Thoracic aorta (tissue), 2 donors: ENCODE measurements around the gene ARHGEF37. TPM values are rescaled to one million over a fixed set of nuclear protein-coding genes. Genes with fewer than 3 reads are reported as not detected.

Source experiments
- ATAC-seq: fragments of 150-250 bp; one replicate; pipeline ENCODE4 v1.8.0; 2017; ENCODE audit warnings: low read depth; ENCODE audit not compliant: insufficient number of reproducible peaks, low FRiP score
- DNase-seq: peaks from one replicate; pipeline ENCODE4 v3.0.0-alpha.2; 2020; ENCODE audit warnings: low spot score
- H3K27ac ChIP-seq, 2 donors: fragments of 200-600 bp; sonication (generic); 1 replicate in 1 of 2; 2 replicates in 1 of 2; pipeline ENCODE4 v1.5.1; 2016; ENCODE audit warnings: mild to moderate bottlenecking in 2 of 2, moderate library complexity in 2 of 2
- H3K27me3 ChIP-seq: fragments of 200-600 bp; sonication (generic); replicated peaks from 2 replicates; pipeline ENCODE4 v1.6.0; 2016; ENCODE audit warnings: mild to moderate bottlenecking; ENCODE audit not compliant: insufficient read depth
- H3K36me3 ChIP-seq: fragments of 200-600 bp; sonication (generic); one replicate; pipeline ENCODE4 v1.5.1; 2016
- H3K4me1 ChIP-seq, 2 donors: fragments of 200-600 bp; sonication (generic); 1 replicate in 1 of 2; 2 replicates in 1 of 2; pipeline versions ENCODE4 v1.5.1 to v1.6.0; 2016; ENCODE audit warnings: low read depth in 2 of 2, mild to moderate bottlenecking in 1 of 2; ENCODE audit not compliant: control insufficient read depth in 1 of 2
- H3K4me3 ChIP-seq: fragments of 200-600 bp; sonication (generic); 2 replicates; pipeline ENCODE4 v1.5.1; 2016; ENCODE audit warnings: mild to moderate bottlenecking
- H3K9me3 ChIP-seq: fragments of 200-600 bp; sonication (generic); 2 replicates; pipeline ENCODE4 v1.5.1; 2016
- total RNA-seq, 2 donors: library from RNA; depleted of rRNA; stranded (reverse); fragments of >200 nt; gene quantifications; one replicate each; pipeline versions ENCODE4 v1.1.0 to v1.2.3, GENCODE V29; 2016
- TF ChIP-seq, protein P1 (sequence below): fragments of 200-600 bp; sonication (generic); IDR thresholded peaks from one replicate; pipeline ENCODE4 v1.5.1; 2019; ENCODE audit warnings: antibody characterized with exemption

The ARHGEF37 gene
- total RNA-seq, 2 donors from 2014 or later = 5.6 to 11.4 TPM

DNA sequence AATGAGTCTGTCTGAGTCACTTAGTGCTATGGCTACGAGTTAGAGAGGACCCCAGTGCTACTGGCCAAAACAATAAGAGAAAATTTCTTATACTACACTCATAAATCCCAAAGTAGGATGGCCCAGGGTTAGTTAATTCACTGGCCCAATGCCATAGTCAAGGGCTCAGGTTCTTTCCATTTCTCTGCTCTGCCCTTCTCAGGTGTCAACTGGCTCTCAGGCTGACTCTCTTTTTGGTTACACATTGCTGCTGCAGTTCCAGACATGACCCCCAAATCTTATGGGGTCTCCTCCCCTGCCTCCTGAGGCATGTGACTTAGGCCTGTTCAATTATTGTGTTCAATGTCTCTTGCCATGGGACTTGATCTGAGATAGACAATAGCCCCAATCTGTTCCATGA is 70.4 kb downstream of the ARHGEF37 start:
- no peaks in the 10 kb centered on the region for H3K36me3 ChIP-seq
- H3K4me1 ChIP-seq = no peaks in the 10 kb centered on the region
- no peaks in the 10 kb centered on the region for H3K9me3 ChIP-seq
- TF ChIP-seq, protein P1, sequence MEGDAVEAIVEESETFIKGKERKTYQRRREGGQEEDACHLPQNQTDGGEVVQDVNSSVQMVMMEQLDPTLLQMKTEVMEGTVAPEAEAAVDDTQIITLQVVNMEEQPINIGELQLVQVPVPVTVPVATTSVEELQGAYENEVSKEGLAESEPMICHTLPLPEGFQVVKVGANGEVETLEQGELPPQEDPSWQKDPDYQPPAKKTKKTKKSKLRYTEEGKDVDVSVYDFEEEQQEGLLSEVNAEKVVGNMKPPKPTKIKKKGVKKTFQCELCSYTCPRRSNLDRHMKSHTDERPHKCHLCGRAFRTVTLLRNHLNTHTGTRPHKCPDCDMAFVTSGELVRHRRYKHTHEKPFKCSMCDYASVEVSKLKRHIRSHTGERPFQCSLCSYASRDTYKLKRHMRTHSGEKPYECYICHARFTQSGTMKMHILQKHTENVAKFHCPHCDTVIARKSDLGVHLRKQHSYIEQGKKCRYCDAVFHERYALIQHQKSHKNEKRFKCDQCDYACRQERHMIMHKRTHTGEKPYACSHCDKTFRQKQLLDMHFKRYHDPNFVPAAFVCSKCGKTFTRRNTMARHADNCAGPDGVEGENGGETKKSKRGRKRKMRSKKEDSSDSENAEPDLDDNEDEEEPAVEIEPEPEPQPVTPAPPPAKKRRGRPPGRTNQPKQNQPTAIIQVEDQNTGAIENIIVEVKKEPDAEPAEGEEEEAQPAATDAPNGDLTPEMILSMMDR = no peak
- no peak overlapping the region for H3K4me3 ChIP-seq
- H3K27me3 ChIP-seq = no peaks in the 10 kb centered on the region
- DNase-seq (no peak), ATAC-seq (no peak)
- no peak overlapping the region for H3K27ac ChIP-seq

DNA sequence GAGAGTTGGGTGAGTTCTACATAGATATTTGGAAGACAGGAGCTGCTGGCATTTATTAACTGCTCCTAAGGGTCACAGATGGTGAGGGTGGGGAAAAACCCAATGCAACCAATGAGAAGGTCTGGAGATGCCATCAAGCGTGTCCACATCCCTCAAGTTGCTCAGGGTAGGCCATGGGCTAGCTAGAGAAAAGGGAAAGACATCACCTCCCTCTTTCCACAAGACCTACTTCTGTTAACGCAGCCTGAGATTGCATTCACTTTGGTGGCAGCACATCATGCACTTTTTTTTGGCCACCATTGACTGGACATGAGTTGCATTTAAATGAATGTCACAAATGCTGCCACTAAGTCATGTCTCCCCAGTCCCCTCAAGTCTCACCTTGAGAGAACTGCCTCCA is 71.4 kb downstream of the ARHGEF37 start:
- TF ChIP-seq, protein P1 = no peak
- H3K4me1 ChIP-seq = no peaks in the 10 kb centered on the region
- H3K27me3 ChIP-seq = no peaks in the 10 kb centered on the region
- H3K27ac ChIP-seq = no peak overlapping the region
- no peak for ATAC-seq
- no peaks in the 10 kb centered on the region for H3K36me3 ChIP-seq
- H3K4me3 ChIP-seq = no peak overlapping the region
- no peaks in the 10 kb centered on the region for H3K9me3 ChIP-seq
- DNase-seq = no peak

DNA sequence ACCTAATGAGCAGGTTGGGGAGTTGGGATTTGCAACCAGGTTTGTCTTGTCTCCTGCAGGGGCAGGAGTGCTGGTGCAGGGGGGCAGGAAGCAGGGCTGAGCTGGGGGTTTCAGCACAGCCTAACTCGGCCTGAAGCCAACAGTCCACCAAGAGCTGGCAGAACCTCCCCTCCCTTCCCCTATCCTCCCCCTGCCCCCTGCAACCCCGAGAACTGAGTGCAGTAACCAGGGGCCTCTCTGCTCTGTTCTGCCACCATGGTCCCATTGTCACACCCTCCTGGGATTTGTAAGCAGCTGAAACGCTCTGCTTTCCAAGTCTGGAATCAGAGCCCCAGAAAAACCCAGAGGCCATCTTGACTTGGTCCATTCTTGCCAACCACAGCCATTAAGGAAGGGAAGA is 72.9 kb downstream of the ARHGEF37 start:
- DNase-seq (no peak), ATAC-seq (no peak)
- no peaks in the 10 kb centered on the region for H3K4me1 ChIP-seq
- H3K4me3 ChIP-seq = no peak overlapping the region
- no peaks in the 10 kb centered on the region for H3K36me3 ChIP-seq
- TF ChIP-seq, protein P1 = no peak
- no peaks in the 10 kb centered on the region for H3K9me3 ChIP-seq
- H3K27ac ChIP-seq = no peak overlapping the region
- H3K27me3 ChIP-seq = no peaks in the 10 kb centered on the region

DNA sequence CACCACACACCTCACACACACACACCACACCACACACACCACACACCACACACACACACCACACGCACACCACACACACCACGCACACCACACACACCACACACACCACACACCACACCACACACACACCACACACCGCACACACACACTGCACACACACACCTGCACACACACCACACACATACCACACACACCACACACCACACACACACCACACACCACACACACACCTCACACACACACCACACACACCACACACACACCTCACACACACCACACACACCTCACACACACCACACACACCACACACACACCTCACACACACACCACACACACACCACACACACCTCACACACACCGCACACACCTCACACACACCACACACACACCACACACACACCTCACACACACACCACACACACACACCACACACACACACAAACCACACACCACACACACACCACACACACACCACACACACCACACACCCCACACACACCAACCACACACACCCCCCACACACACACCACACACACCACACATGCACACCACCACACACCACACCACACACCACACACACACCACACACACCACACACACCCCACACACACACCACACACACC is 73.7 kb downstream of the ARHGEF37 start:
- no peak for ATAC-seq

DNA sequence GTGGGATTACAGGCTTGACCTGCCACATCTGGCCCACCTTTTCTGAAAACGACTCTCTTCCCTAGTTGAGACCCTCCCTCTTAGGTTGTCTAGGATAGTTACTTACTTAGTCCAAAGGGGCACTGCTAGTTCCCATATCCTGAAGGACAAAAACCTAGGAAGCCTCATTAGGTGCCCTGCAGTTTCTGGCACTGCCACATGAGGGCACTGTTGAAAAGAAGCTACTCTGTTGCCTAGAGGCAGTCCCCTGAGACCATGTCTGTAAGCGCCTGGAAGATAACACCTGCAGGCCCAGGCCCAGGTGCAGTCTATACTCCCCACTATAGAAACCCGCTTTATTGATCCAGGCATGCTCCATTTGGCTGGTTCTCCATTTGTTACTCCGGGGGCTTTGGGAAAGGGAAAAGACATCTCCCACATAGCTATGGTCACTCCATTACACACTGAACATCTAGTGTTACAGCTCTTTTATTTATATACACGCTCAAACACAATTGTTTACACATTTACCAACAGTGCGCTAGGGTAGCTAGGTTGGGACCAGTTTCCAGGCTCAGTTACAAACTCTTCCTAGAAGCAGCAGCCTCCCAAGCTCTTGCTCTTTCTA is 75.4 kb downstream of the ARHGEF37 start:
- ATAC-seq (peak; percentile 2), DNase-seq (no peak)
- no peak overlapping the region for H3K27ac ChIP-seq
- H3K4me3 ChIP-seq = no peak overlapping the region
- H3K4me1 ChIP-seq = no peaks in the 10 kb centered on the region
- H3K9me3 ChIP-seq = no peaks in the 10 kb centered on the region
- no peaks in the 10 kb centered on the region for H3K36me3 ChIP-seq
- TF ChIP-seq, protein P1 = peak; percentile 32
- H3K27me3 ChIP-seq = no peaks in the 10 kb centered on the region

More for the DNA sequence above, 73.7 kb downstream of the ARHGEF37 start:
- no peaks in the 10 kb centered on the region for H3K4me1 ChIP-seq
- TF ChIP-seq, protein P1 = no peak
- H3K4me3 ChIP-seq = no peak overlapping the region
- no peaks in the 10 kb centered on the region for H3K9me3 ChIP-seq
- DNase-seq = no peak
- H3K27ac ChIP-seq = no peak overlapping the region
- no peaks in the 10 kb centered on the region for H3K36me3 ChIP-seq
- H3K27me3 ChIP-seq = no peaks in the 10 kb centered on the region
